Prostate gland (tissue), 2 donors: ENCODE results near the gene C19orf44.

ENCODE experiments used
- CTCF ChIP-seq, 4 experiments: fragments of 200-600 bp in 2 of 4; fragments of 450-650 bp in 2 of 4; sonication (generic) in 2 of 4; IDR thresholded peaks; 1 replicate in 3 of 4; 2 replicates in 1 of 4; pipeline ENCODE4 v1.5.1; 2016 to 2019; ENCODE audit warnings: antibody characterized with exemption in 4 of 4, mild to moderate bottlenecking in 2 of 4, moderate library complexity in 2 of 4
- POLR2A ChIP-seq: fragments of 450-650 bp; IDR thresholded peaks from one replicate; pipeline ENCODE4 v1.6.1; 2016; ENCODE audit warnings: antibody characterized with exemption, mild to moderate bottlenecking

GRCh38 chr19:16536130-16536529, 39.9 kb downstream of the C19orf44 start:
- no peak for TF ChIP-seq POLR2A
- TF ChIP-seq CTCF (IDR thresholded peaks at IDR 0.05) = no peak
